GM21619 (cell line): ENCODE data around the gene DDHD1.
"Not testable (repeated sequence)": the region's sequence is repeated elsewhere in the genome, so short reads cannot be mapped to it uniquely, and the experiment has no call there.

Experiments
- ATAC-seq: cut with Tn5 transposase; IDR thresholded peaks from one replicate; pipeline ENCODE4 v1.9.1; 2021; ENCODE audit not compliant: unreplicated experiment

DDHD1 gene

GRCh38 chr14:53109105-53110041 is 43.8 kb downstream of the DDHD1 start:
- peak; percentile 91 for ATAC-seq

- ATAC-seq: no peak
Measured at GRCh38 chr14:53108292-53109104, 44.6 kb downstream of the DDHD1 start.

DNA sequence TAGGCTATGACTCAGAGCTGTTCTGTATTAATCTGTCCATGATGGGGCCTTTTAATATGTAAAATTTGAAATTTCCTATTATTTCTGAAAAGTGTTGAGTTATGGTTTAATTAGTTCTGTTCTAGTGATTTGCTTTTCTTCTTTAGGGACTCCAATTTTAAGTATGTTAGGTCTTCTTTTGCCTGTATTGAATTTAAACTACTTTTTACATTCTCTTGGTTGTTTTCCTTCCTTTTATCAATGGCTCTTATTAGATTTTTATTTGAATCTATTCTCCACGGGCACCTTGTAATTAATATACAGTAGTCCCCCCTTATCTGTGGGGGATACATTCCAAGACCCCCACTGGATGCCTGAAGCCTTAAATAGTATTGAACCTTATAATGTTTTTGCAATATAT is 46.4 kb downstream of the DDHD1 start:
- no peak for ATAC-seq

- ATAC-seq: no peak
Measured at GRCh38 chr14:53103636-53104340, 49.3 kb downstream of the DDHD1 start.

DNA sequence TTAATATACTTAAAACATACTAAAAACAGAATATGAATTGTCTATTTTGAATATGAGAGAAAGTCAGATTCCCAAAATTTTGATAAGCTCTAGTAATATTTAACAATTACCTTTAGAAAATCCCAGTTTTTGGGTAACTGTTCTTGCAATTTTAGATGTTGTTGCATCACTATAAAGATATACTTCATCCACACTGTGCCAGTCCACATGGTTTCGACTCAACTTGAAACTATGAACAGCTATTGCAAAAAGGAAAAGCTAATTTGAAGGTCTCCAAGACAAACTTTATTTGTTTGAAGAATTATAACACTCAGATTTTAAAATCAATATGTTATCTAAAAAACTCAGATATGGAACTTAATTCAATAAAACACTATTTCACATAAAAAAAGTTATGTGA is 59.9 kb downstream of the DDHD1 start:
- ATAC-seq: no peak

GRCh38 chr14:53090853-53091252 is 62.3 kb downstream of the DDHD1 start:
- no peak for ATAC-seq

DNA sequence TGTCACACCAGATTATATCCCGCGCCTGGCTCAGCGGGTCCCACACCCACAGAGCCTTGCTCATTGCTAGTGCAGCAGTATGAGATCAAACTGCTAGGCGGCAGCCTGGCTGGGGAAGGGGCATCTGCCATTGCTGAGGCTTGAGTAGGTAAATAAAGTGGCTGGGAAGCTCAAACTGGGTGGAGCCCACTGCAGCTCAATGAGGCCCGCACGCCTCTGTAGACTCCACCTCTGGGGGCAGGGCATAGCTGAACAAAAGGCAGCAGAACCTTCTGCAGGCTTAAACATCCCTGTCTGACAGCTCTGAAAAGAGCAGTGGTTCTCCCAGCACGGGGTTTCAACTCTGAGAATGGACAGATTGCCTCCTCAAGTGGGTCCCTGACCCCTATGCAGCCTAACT is 68.2 kb downstream of the DDHD1 start:
- ATAC-seq: not testable (repeated sequence)

DNA sequence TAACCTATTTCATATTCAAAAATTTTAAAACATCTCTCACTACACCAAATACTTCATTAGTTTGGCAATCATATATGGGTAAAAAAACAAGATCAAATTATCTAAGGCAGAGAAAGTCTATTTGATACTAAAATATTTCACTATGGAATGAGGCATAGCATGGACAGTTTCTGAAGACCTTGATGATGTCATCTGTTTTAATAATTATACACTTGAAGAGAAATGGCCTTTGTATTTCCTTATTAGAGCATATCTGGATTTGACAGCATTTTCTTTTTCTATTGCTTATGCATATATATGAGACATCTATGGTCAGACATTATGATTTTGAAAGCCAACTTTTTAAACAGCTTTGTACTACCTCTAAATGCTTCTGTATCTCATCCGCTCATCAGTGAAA is 88.6 kb downstream of the DDHD1 start:
- ATAC-seq: no peak

- no peak for ATAC-seq
Measured at GRCh38 chr14:53062856-53063255, 90.3 kb downstream of the DDHD1 start.

DNA sequence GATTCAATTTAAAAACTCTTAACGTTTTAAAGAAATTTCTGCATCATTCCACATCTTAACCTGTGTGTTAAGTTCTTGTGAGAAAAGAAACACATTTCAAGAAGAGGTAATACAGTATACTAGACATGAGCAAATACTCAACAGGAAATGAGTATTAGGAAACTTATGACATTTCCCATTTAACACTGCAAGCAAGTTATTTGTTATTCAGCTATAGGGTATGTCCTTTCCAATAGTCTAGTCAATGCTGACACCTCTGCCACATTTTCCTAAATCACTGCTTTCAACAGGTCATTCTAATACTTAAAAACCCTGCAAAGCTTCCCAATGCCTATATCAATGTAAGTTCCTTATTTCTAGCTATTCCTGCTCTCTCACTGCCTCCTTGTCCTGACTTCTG is 93.1 kb downstream of the DDHD1 start:
- no peak for ATAC-seq

DNA sequence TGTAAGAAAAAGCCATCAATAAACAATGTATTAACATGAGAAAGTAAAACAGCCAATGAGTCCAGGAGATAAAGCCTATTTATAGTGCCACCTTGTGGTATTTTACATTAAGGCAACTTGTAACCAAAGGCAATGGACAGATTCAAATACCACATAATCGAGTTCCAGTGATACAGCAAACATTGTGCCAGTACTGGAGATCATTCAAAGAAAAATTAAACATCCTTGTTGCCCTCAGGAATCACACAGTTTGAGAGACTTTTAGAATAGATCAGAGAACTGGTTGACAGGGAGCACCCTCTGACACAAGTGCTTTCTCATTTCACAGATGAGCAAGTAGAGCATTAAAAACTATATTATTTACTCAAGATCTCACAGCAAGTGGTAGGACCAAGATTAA is 98.1 kb downstream of the DDHD1 start:
- peak; percentile 66 for ATAC-seq

DNA sequence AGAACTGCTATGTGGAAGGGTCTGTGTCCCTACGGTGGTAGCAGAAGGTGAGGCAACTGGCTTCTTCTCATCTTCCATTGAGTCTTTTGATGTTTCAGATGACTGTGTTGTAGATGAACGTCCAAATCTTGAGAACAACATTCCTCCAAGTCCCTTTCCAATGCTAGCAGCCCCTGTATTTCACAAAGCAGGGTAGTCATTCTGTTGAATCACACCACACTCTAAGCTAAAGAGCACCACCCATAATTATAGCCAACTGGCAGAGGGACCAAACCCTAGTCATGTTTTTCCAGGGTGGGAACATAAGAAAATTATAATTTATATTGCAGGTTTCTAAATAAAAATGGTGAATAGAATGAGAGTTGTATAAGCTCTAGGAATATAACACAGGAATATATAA is 98.7 kb downstream of the DDHD1 start:
- no peak for ATAC-seq

- ATAC-seq: no peak
Measured at GRCh38 chr14:53048631-53049030, 104.5 kb downstream of the DDHD1 start.

DNA sequence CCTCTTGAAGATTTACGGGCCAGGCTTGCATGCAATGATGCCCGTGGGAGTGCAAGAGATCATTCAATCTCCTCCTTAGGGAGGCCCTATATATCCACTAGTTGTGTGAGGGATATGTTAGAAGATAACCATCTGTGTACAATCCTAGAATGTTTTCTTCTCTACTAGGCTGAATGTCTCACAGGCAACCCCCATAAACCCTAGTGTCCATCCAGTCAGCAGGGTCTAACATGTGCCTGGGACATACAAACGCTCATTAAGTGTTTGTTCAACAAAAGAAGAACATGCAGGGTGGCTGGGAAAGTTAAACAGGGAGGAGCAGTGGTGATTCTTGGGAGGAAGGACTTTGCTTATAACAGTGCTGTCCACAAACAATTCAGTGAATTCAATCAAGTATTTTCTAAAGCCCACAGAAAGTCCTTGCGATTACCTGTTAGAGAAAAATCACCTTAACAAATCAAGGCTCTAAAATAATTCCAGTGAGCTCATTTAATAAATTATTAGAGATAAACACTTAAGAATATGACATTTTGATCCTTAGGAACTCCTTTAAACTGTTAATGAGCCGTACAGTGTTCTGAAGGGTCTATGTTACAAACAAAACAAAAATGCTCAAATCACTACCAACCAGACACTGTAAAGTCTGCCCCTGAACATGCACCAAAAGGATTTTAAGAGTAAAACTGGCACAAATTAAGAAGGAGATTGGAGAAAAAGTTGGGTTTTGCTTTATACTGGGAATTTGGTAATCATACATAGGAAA is 105.6 kb downstream of the DDHD1 start:
- ATAC-seq: no peak

GRCh38 chr14:53044486-53044885 is 108.6 kb downstream of the DDHD1 start:
- ATAC-seq: no peak

DNA sequence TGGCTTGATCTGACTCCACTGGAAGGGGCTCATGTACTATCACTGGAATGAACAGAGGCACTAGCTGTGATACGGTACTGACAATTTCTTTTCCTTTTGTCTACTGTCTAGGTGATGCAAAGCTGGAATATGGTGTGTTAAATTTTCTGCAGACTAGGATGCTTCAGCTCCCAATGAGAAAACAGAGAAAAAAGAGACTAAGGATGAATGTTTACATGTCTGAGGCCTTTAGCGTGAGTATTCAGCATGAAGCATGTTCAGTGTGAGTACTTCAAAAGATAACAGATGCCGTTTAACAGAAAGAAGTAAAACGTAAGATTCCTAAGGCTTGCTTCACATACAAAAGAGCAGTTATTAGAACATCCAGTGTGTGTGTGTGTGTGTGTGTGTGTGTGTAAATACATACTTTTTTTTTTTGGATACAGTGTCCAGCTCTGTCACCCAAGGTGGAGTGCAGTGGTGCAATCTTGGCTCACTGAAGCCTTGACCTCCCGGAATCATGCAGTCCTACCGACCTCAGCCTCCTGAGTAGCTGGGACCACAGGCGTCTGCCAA is 110.0 kb downstream of the DDHD1 start:
- ATAC-seq: no peak

DNA sequence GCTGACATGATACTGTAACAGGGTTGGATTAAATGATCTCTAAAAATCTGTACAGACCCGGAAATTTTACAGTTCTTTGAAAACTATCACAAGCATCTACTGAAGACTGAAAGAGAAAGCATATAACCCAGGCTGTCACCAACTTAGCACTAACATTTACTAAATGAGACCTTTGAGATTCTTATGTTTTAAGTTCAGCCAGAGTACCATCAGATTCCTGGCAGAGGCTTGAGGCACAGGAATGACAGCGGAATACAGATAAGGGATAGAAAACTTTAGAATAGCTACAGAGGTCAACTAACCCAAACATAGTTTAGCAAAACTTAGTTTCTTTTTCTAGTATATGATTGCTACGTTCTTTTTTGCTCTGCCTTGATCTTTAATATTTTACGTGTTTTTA is 110.6 kb downstream of the DDHD1 start:
- no peak for ATAC-seq

DNA sequence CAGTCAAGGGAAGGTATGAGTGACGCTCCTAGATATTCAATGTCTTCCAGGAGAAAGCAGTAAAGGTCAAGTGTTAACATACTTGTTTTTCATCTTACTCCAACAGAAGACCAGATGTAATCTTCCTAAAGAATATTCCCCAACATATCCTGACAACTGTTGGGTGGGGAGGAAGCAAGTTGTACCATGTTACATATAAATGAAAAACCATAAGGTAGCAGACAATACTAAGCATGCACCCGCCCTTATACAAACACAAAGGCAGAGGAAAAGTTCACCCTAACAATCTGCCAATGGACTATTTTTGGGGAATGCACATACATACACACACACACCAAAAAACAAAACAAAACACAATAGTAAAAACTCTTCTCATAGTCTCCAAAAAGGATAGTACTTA is 112.1 kb downstream of the DDHD1 start:
- no peak for ATAC-seq

GRCh38 chr14:53038629-53039028 is 114.5 kb downstream of the DDHD1 start:
- ATAC-seq: no peak

GRCh38 chr14:53037016-53037415 is 116.1 kb downstream of the DDHD1 start:
- no peak for ATAC-seq
